Fibroblast of lung (primary cell): ENCODE results near the gene GON4L.
"Not testable (repeated sequence)": the region's sequence is repeated elsewhere in the genome, so short reads cannot be mapped to it uniquely, and the experiment has no call there.

Source experiments
- CTCF ChIP-seq, 2 donors: IDR thresholded peaks in 1 of 2; conservative IDR thresholded peaks in 1 of 2; 1 replicate in 1 of 2; 2 replicates in 1 of 2; pipeline ENCODE4 v1.5.1; 2011 to 2012; ENCODE audit warnings: low read length in 2 of 2, control low read depth in 1 of 2, inconsistent platforms in 1 of 2, low read depth in 1 of 2, mild to moderate bottlenecking in 1 of 2
- EZH2 ChIP-seq: IDR thresholded peaks from 2 replicates; pipeline ENCODE4 v1.5.1; 2012; ENCODE audit warnings: low read length, control low read depth, mild to moderate bottlenecking; ENCODE audit errors: missing control alignments

GRCh38 chr1:155896476-155896875 is 39.5 kb upstream of the GON4L start:
- not testable (repeated sequence) for TF ChIP-seq CTCF (conservative IDR thresholded peaks at IDR 0.05 in 1 of 2, IDR thresholded peaks at IDR 0.05 in 1 of 2; ENCODE audit: low read depth in 1 of 2, low read length in 2 of 2); EZH2
